HG02852 (cell line): ENCODE results near the gene TMSB10.
A peak's percentile ranks its signal among the peaks of the same experiment; 100 is the strongest.
"Not testable (repeated sequence)": the region's sequence is repeated elsewhere in the genome, so short reads cannot be mapped to it uniquely, and the experiment has no call there.

Source experiments
- ATAC-seq: cut with Tn5 transposase; IDR thresholded peaks from one replicate; pipeline ENCODE4 v1.9.1; 2021; ENCODE audit warnings: mild to moderate bottlenecking, moderate library complexity; ENCODE audit not compliant: unreplicated experiment

The TMSB10 gene

DNA sequence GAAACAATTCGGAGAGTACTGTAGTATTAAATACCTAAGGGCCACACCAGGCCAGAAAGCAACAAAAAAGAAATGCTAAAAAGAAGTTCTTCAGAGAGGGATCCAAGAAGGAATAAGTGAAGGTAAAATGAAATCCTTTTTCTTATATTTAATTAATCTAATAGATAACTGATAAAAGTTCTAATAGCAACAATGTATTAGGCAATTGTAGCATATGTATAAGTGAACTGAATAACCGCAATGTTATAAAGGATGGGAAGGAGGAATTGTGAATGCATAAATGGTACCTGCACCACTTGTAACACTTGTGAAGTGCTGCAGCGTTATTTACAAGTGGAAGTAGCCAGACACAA lies 21.8 kb downstream of the TMSB10 start:
- ATAC-seq = no peak

DNA sequence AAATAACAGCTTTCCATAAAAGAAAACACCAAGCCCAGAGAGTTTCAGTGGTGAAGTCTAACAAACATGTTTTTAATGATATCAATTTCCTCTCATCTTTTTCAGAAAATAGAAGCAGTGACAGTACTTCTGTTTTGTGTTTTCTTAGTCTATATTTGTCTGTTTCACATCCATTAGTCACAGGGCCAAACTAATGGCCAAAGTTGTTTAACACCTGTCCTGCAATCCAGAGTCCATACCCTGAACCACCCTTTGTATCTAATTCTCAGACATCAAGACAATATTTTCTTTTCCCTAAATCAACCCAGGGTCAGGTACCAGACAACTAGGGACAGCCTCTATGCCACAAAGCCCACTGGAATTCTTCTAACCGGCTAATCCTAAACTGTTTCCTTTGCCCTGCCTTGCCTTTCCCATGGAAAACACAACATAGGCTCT lies 25.9 kb downstream of the TMSB10 start:
- peak; percentile 59 for ATAC-seq

DNA sequence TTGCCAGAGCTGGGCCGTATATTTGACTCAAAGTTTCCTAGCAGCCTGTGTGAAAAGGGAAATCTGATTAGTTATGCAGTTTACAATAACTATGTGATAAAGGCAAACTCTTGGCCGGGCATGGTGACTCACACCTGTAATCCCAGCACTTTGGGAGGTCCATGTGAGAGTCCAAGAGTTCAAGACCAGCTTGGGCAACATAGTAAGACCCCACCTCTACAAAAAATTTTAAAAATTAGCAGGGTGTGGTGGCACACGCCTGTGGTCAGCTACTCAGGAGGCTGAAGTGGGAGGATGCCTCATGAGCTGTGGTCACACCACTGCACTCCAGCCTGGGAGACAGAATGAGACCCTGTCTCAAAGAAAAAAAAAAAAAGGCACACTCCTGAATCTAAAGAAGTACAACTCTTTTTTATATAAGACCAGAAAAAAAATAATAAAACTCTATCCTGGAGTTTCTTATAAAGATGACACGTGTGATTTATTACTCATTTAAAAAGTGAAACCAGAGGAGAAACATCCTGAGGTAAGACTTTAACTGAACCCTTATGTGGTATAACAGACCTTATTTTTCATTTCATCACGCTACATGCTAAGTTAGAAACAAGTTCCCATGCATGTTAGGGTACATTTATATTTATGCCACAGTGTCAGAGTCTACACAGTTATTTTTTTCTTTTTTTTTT lies 32.9 kb downstream of the TMSB10 start:
- peak; percentile 26 for ATAC-seq

DNA sequence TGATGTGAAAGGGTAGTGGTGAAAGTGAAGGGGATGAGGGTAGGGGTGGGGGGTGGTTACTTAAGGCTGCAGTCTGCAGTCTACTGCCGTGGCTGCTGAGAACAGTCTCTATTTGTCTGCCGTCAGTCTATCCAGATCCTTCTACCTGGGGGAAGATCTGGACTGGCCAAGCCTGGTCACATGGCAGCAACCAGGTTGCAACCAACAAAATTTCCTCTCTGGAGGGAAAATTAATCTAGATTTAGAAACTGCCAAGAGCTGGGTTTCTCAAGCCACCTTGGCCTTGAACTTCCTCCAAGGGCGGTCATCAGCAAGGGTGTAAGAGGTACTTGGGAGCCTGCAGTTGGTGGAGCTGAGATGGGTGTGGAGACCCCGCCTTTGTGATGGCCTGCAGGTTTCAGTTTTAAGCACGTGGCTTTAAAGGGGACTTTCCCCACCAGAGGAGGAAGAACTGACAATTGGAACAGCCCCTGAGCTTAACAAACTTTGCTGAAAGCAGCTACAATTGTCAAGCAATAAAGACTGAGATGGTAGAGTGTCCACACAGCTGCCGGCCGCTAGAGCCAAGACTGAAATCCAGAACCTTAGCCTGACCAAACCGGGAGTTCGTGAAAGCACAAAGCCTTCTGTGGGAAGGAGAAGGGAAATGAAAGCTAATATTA lies 34.1 kb downstream of the TMSB10 start:
- ATAC-seq = peak; percentile 73

DNA sequence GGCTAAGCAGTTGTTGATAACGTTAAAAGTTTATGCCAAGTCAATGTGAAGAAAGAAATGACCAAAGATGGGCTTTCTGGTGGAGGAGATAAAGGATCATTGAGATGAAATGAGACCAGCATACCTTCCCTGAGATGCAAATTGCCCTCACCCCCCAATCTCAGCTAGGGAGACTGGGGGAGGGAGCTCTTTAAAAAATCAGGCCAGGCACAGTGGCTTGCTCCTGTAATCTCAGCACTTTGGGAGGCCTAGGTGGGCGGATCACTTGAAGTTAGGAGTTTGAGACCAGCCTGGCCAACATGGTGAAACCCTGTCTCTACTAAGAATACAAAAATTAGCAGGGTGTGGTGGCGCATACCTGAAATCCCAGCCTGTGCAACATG lies 34.6 kb downstream of the TMSB10 start:
- ATAC-seq = peak; percentile 11

DNA sequence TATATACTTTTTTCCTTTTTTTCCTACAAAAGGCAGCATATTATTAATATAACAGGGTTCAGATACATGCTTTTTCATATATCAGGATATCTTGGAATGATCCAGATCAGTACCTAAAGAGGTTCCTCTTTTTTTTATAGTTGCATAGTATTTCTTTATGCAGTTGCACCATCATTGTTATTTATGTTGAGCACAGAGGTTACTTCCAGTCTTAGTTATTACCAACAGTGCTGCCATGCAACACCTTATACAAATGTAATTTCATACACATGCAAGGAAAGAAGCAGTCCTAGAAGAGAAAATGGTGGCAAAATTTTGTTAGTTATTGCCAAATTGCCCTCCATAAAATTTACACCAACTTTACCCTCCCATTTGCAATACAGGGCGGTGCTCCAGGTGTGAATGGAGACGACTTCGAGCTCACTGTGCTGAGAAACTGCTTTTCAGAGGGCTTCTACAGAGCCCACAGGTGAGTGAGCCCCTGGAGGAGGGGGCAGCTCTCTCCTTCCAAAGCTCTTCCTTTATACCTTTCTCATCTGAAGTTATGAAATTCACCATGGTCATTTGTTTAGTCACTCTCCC lies 35.5 kb downstream of the TMSB10 start:
- ATAC-seq = no peak

DNA sequence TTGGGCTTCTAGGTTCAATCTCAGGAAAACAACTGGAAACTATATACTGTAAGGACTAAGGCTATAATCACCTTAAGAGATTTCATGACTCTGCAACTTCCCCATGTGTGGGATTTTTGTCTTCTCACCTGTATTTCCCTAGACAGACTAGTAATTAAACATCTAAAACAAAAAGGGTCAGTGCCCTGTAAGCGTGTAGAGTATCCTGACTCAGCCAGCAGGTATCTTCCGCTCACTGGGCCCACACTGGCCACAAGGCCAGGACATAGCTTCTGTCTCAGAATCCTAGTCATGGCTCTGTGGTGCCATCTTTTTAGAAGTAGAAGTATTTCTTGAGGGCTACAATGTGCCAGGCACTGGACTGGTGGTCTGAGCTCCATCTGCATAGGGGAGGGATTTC lies 36.7 kb downstream of the TMSB10 start:
- ATAC-seq = no peak

DNA sequence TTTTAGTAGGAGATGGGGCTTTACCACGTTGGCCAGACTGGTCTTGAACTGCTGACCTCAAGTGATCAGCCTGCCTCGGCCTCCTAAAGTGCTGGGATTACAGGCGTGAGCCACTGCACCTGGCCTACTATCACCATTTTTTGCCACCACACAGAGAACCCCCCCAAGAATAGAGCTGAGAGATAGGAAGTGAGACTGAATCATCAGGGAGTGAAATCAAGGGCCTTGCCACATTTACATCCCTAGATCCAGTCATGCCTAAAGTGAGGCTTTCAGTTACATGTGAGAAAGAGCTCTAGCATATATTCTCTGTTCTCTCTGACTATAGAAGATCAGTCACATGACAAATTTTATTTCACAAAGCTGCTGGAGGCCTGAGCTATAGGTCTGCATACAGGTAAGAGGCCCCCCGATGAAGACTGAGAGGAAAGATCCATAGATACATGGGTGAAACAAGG lies 37.5 kb downstream of the TMSB10 start:
- ATAC-seq = peak; percentile 43

DNA sequence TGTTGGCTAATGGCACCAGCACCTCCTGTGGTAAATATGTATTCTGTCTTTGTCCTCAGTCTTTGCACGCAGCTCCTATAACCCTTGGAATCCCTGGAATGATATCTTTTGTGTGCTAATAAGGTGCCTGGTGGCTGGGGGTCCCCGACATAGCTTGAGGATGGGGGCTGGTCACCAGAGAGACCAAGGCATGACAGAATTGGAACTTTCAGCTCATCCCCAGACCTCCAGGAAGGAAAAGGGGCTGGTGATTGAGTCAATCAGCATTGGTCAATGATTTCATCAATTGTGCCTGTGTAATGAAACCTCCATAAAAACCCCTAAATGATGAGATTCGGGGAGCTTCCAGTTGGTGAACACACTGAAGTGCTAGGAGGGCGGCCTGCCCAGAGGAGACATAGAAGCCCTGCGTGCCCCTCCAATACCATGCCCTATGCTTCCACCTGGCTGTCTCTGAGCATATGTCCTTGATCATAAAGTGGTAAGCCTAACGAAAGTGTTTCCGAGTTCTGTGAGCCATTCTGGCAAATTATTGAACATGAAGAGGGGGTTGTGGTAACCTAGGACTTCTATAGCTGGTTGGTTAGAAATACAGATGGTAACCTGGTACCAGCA lies 38.9 kb downstream of the TMSB10 start:
- ATAC-seq = no peak

DNA sequence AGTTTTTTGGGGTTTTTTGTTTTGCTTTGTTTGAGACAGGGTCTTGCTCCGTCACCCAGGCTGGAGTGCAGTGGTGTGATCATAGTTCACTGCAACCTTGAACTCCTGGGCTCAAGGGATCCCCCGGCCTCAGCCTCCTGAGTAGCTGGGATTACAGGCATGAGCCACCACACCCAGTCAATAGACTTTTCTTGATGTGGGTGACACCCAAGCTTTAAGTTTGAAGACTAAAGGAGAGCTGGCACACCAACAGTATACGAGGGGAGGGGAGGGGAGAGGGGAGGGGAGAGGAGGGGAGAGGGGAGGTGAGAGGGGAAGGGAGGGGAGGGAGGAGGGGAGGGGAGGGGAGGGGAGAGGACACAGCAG lies 40.4 kb downstream of the TMSB10 start:
- not testable (repeated sequence) for ATAC-seq

DNA sequence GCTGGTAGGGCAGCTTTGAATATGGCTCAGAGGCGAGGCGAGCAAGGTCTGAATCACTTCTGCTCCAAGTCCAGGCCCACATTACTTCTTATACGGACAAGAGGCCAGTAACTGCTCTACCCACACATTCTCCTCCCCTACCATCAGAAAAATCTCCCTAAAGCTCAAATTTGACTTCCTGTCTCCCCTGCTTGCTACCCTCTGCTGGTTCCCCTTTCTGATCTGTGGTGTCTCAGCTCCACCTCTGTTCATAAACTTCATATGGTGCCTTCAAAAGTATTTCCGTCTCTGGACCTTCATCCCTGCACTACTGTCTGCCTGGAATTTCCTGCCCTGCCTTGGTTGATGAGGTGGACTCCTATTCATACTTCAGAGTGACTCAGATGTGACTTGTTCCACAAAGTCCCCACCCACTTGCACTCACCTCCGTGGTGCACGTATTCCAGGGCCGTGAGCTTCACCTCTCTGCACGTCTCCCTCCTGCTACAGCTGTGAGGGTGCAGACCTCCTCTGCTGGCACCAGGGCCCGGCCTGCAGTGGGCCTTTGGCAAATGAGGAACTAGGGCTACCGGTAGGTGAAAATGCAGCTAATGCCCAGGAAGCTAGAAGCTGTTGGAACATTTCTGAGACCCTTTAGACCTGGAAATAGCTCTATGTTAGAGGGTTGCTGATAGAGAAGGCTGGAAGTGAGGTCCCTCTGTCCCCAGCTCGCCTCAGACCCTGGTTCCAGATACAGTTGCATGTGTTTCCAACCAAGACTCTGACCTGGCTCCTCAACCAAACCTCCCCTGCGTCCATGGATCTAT lies 41.0 kb downstream of the TMSB10 start:
- ATAC-seq = peak; percentile 66

DNA sequence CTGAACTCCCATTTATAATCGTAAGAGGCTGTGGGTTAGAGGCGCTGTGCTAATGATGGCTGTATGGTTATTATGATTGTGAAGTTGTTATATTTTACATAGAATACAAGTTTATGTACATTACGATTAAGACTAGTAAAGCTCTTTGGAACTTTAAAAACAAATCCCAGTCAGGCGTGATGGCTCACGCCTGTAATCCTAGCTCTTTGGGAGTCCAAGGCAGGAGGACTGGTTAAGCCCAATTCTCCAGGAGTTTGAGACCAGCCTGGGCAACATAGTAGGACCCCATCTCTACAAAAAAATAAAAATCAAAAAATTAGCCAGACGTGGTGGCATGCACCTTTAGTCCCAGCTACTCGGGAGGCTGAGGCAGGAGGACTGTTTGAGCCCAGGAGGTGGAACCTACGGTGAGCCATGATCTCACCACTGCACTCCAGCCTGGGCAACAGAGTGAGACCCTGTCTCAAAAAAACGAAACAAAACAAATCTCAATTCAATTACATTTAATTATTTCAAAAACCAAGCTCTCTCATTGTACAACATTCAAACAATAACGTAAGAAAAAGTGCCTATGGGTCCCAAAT lies 41.6 kb downstream of the TMSB10 start:
- ATAC-seq = no peak

DNA sequence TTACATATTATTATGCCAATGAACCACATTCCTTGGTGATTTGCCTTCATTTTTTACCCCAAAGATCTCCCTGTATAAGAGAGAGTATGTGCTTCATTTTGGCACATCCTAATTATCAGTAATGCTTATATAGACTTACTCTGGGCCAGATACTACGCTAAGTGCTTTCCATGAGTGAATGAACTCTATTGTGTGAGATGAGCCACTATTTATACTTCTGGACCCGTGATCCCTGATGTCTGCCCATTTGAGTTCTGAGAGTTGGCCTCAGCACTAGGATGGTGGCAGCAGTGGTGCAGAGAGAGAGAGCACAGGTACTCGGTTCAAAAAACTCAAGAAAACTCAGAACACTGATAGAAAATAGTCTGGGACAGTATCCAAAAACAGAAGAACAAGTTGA lies 48.1 kb downstream of the TMSB10 start:
- no peak for ATAC-seq

DNA sequence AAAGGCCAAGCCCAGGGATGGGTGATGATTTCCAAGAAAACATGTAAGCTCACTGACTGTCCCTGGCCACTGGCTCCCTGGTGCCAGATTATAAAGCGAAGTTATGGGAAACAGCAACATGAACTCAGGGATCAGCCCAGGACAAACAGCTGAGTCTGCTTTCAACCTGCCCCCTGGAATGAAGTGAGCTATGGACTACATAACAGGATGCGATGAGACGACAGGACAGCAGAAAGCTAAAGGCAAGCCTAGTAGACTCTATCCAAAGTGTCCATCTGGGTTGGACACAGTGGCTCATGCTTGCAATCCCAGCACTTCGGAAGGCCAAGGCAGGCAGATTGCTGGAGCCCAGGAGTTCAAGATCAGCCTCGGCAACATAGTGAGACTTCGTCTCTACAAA lies 48.9 kb downstream of the TMSB10 start:
- no peak for ATAC-seq
